GM19324 (cell line): ENCODE measurements around the gene PIP5KL1.

ENCODE experiments used
- ATAC-seq: cut with Tn5 transposase; IDR thresholded peaks from one replicate; pipeline ENCODE4 v1.9.1; 2021; ENCODE audit warnings: mild to moderate bottlenecking, moderate library complexity; ENCODE audit not compliant: unreplicated experiment, low FRiP score

The PIP5KL1 gene

DNA sequence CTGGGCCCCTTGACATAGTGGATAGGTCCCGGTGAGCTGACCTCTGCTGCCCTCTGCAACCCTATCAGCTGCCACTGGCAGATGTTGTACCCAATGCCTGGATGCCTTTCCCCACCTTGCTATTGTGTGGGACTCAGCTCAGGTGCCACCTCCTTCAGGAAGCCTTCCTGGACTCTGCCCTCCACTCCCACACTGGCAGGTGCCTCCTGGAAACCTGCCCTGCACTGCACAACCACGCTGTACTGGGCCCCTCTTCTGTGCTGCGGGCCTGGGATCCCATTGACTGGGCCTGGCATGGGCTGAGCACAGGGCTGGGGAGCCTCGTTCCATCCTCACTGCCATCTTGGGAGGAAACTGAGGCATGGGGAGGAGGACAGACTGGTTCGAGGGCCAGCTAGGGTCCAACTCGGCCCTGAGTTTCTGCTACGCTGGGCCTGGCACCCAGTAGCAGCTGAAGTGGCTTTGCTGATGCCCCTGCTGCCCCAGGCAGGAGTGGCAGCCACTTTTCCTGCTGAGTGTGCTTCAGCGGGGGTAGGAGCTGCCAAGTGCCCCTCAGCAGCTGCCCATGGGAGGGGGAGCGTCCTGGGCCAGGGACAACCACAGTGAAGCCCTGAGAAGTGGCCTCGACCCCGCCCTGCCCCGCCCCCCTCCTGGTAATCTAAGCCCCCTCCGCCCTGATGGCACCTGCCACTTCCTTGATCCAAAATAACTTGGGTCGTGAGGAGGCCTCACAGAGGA is 54.4 kb downstream of the PIP5KL1 start:
- ATAC-seq = no peak

DNA sequence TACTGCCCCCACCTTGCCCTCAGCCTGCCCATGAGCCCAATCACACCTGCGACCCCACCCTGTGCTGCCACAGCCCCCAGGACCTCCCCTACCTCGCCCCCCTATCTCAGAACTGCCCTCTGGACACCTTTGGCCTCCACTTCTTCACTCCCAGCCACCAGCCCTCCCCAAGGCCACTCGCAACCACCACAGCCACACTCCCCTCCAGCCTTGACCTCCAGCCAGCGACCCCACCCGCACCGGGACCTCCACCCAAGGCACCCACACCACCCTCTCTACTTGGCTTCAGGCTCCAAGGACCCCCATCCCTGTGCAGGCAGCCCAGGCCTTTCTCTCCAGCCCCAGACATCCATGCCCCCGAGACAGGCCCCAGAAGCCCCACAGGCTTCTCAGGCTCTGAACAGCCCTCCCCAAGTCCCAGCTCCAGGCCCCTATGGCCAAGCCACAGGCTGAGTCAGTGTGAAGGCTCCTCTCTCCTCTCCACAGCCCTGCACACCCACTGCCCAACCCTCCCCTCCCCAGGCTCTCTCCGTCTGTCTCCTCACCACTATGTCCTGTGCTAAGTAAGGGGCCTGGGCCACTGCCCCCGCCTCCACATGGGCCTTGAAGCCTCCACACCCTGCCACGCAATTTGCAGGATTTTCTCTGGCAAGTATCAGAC is 55.1 kb downstream of the PIP5KL1 start:
- ATAC-seq = no peak

DNA sequence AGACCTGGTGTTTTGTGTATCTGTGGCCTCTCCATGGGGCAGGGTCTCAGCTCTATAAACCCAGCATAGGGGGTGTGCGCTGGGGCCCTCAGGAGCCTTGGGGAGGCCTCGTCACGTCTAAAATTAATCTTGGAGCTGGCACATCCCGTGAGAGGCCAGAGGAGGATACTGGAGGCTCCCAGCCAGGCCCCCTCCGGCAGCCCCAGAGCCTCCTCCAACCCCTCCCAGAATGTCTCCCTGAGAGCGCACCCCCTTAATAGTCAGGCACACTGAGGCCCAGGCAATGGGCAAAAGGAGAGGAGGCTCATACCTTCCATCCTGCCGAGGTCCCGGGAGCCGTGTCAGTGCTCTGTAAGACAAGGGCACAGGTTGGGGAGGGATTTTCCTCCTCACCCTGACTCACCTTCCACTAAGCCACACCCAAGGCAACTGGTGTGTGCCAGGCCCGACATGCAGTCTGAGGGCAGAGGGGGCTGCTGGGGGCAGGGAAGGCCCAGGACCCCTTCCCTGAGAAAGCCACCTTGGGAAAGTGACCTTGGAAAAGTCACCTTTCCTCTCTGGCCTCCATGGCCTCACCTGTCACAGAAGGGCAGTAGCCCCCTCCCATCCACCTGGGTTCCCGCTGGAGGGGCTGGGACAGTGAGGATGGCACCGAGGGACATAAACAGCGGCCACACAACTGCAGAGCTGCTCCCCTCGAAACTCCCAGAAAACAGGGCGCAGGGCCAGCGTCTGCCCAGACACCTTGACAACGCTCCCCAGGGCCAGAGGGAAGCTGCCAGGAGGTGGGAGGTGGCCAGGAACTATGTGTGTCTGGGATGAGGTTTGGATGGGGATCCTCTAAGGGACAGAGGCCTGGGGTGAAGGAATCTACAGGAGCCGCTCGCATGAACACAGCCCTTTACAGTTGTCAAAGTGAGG is 56.0 kb downstream of the PIP5KL1 start:
- ATAC-seq = no peak

DNA sequence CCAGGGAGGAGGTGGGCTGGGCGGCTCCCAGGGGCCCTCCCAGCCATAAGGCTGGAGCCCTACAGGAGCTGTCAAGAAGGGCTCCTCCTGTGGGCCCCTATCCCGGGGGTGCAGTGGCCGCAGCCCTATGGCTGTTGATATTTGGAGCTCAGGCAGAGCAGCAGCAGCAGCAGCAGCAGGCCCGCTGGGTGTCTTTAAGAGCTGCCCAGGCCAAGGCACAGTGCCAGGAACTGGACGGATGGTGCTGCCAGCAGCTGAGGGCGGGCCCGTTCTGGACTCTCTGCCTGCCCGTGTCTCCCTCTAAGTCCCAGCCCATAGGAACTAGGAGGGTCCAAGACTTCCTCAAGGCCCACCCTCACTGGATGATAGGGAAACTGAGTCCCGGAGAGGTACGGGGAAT is 56.7 kb downstream of the PIP5KL1 start:
- no peak for ATAC-seq

DNA sequence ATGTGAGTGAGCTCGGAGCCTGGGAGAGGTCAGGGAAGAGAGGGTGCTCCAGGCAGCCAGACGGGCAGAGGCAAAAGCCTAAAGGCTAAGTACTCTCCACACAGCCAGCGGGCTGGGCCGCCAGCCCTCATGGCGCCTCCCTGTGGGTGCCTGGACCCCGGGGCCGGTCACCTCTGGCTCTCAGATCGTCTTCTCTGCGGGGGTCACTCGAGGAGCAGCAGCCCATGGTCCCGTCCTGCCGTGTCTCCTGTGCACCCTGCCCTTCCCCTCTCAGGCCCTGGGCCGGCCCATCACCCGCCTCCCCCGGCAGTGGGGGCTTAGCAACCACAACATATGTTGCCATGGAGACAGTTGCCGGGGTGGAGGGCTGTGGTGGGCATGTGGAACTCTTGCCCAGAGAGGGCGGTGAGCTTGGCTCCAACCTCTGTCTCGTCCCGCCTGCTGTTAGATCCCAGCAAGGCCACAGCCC is 57.3 kb downstream of the PIP5KL1 start:
- ATAC-seq = no peak

DNA sequence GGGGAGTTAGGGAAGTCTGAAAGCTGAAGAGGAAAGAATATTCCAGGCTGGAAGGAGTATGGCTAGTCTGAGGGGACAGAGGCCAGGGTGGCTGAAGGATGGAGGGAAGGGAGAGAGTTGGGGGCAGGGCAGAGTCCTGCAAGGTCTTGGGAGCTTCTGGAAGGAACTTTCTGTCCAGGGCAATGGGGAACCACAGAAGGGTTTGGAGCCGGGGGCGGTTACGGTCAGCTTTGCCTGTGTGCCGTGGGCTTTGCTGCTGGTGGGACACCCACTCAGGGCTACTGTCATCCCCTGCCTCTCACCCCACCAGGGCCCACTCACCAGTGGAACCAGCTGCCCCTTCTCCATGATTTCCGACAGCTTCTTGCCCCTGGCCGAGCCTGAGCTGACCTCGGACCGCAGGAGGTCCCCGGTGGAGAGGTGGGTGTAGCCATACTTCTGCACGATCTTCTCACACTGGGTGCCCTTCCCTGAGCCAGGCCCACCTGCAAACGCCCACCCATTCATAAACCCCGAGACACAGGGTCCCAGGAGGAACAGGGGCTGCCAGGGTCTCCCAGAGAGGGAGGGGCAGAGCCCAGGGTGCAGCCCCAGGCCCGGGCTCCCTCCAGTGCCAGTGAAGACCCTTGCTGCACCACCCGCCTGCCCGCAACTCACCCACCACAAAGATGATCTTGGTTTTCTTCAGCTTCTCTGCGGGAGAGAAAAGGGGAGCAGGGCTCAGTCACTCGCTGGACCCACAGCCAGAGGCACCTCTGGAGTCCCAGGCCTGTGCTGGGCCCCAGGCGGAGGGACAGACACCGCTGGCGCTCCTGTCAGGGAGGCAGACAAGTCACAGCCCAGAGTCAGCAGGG is 58.0 kb downstream of the PIP5KL1 start:
- no peak for ATAC-seq

DNA sequence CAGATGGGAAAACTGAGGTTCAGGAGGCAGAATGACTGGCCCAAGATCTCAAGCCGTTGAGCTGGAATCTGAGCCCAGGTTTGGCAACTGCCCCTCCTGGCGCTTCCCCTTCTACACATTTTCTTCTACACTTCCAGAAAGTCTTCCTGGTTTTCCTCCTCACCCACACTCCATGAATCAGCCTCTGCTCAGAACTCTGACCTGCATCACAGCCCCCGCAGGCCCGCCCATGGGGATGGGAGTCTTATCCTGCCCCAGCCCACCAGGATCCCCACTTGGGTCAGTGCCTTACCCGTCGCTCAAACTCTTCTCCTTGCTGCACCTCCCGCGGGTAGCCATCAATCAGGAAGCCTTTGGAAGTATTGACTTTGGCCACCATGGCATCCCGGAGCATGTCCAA is 59.0 kb downstream of the PIP5KL1 start:
- no peak for ATAC-seq

DNA sequence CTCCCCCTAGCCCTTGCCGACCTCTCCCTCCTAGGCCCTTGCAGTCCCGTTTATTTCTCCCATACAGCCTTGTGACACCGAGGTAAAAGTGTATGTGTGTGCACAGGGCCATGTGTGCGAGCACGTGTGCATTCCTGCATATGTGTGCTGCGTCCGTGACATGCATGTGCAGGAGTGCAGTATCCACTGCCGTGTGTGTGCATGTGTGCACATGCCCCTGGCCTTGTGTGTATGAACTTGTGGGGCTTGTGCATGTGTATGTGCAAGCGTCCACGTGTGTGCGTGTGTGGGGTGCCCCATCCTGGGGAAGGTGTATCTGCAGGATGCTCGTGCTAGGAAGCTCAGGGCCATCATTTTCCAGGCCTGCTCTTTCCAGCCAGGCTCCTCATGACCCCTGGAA is 59.7 kb downstream of the PIP5KL1 start:
- ATAC-seq = no peak
